HCT116 (cell line): ENCODE measurements around the gene CFAP221. TPM values are rescaled to one million over a fixed set of nuclear protein-coding genes. Genes with fewer than 3 reads are reported as not detected.

Experiments used
- ATAC-seq: fragments of 200-7000 bp; cut with Tn5 transposase; 2 replicates; pipeline ENCODE4 v1.9.1; 2020; ENCODE audit warnings: mild to moderate bottlenecking, moderate library complexity
- BruUV-seq: library from RNA; stranded (reverse); fragments of 400-500 nt; replicated peaks from 2 replicates; lab custom pipeline; 2021; lab: Mats Ljungman, UMichigan
- CTCF ChIA-PET: fragments of 300-600 bp; sonication (Branson Sonifier 250); formaldehyde crosslinking; loops from one replicate; lab custom pipeline; 2021; ENCODE audit warnings: antibody characterized with exemption; lab: Charles Lee
- POLR2A ChIA-PET: fragments of 300-600, 350-600 bp; sonication (Branson Sonifier 250); formaldehyde crosslinking; loops from one replicate; lab custom pipeline; 2021; ENCODE audit warnings: antibody characterized with exemption; lab: Charles Lee
- RAD21 ChIA-PET, 2 experiments: fragments of 300-600 bp; sonication (Branson Sonifier 250); formaldehyde crosslinking; loops; one replicate each; lab custom pipeline; 2023; ENCODE audit warnings: low total read pairs in 2 of 2; ENCODE audit not compliant: uncharacterized antibody in 2 of 2, unreplicated experiment in 2 of 2, low non-redundant PET in 1 of 2; lab: Charles Lee
- DNase-seq: peaks from one replicate; pipeline ENCODE4 v3.0.0-alpha.2; 2010; ENCODE audit warnings: low read depth, low spot score
- H2AFZ ChIP-seq: fragments of 200-600 bp; shearing (Covaris generic), sonication (generic); 2 replicates; pipeline ENCODE4 v1.6.1; 2017; ENCODE audit warnings: low read depth, mixed run types, mixed read lengths, antibody characterized with exemption, low read length; ENCODE audit not compliant: poor library complexity, severe bottlenecking
- H3K27ac ChIP-seq: 2 replicates; pipeline ENCODE4 v1.5.1; 2012; ENCODE audit warnings: low read depth, low read length
- H3K27me3 ChIP-seq: fragments of 200-600 bp; sonication (generic); 2 replicates; pipeline ENCODE4 v1.6.1; 2016; ENCODE audit warnings: mixed run types, low read length, mixed read lengths; ENCODE audit not compliant: insufficient read depth
- H3K36me3 ChIP-seq, 2 experiments: fragments of 200-500 bp in 1 of 2; fragments of 200-600 bp in 1 of 2; sonication (Bioruptor generic) in 1 of 2; sonication (generic) in 1 of 2; 2 replicates each; pipeline versions ENCODE4 v1.5.1 to v1.6.1; 2014 to 2016; ENCODE audit warnings: low read length in 2 of 2, inconsistent platforms in 1 of 2, mixed read lengths in 1 of 2, mixed run types in 1 of 2; ENCODE audit not compliant: insufficient read depth in 2 of 2, control insufficient read depth in 1 of 2
- H3K4me1 ChIP-seq, 2 experiments: fragments of 200-600 bp in 1 of 2; sonication (generic) in 1 of 2; 2 replicates each; pipeline versions ENCODE4 v1.5.1 to v1.6.1; 2012 to 2017; ENCODE audit warnings: low read length in 2 of 2, inconsistent platforms in 1 of 2, mild to moderate bottlenecking in 1 of 2, mixed read lengths in 1 of 2, mixed run types in 1 of 2, moderate library complexity in 1 of 2; ENCODE audit not compliant: insufficient read depth in 2 of 2, control insufficient read depth in 1 of 2
- H3K4me2 ChIP-seq: fragments of 200-600 bp; sonication (generic); 2 replicates; pipeline ENCODE4 v1.6.1; 2017; ENCODE audit warnings: mixed run types, low read length, mixed read lengths
- H3K4me3 ChIP-seq, 2 experiments: fragments of 200-600 bp in 1 of 2; sonication (generic) in 1 of 2; replicated peaks in 1 of 2; 2 replicates each; pipeline ENCODE4 v1.5.1; 2011 to 2016; ENCODE audit warnings: low read length in 2 of 2, control low read depth in 1 of 2, low read depth in 1 of 2, mild to moderate bottlenecking in 1 of 2, mixed read lengths in 1 of 2, mixed run types in 1 of 2
- H3K79me2 ChIP-seq: fragments of 200-600 bp; sonication (generic); 2 replicates; pipeline ENCODE4 v1.6.1; 2017; ENCODE audit warnings: mild to moderate bottlenecking, mixed run types, low read length, moderate library complexity, mixed read lengths; ENCODE audit not compliant: insufficient read depth
- H3K9ac ChIP-seq: fragments of 200-600 bp; sonication (generic); 2 replicates; pipeline ENCODE4 v1.6.1; 2016; ENCODE audit warnings: low read length, mixed read lengths
- H3K9me2 ChIP-seq: fragments of 200-600 bp; sonication (generic), shearing (Covaris generic); 2 replicates; pipeline ENCODE4 v1.6.1; 2017; ENCODE audit warnings: mixed run types, mild to moderate bottlenecking, moderate library complexity; ENCODE audit not compliant: insufficient read depth
- H3K9me3 ChIP-seq, 2 experiments: fragments of 200-500 bp in 1 of 2; fragments of 200-600 bp in 1 of 2; sonication (Bioruptor generic) in 1 of 2; sonication (generic) in 1 of 2; 2 replicates each; pipeline ENCODE4 v1.6.1; 2014 to 2017; ENCODE audit warnings: low read length in 2 of 2, mixed read lengths in 2 of 2, inconsistent platforms in 1 of 2, low read depth in 1 of 2, mild to moderate bottlenecking in 1 of 2, mixed run types in 1 of 2, moderate library complexity in 1 of 2; ENCODE audit not compliant: control insufficient read depth in 1 of 2, insufficient read depth in 1 of 2
- H4K20me1 ChIP-seq: fragments of 200-600 bp; sonication (generic), shearing (Covaris generic); 2 replicates; pipeline ENCODE4 v1.6.1; 2017; ENCODE audit warnings: mixed run types, mild to moderate bottlenecking, moderate library complexity; ENCODE audit not compliant: insufficient read depth
- CBX3 ChIP-seq: IDR thresholded peaks from 2 replicates; pipeline ENCODE4 v1.6.1; 2012; ENCODE audit warnings: low read depth
- CTCF ChIP-seq, 3 experiments: fragments of 200-600 bp in 1 of 3; sonication (generic) in 1 of 3; IDR thresholded peaks in 2 of 3; conservative IDR thresholded peaks in 1 of 3; 2 replicates each; pipeline ENCODE4 v1.5.1; 2012 to 2017; ENCODE audit warnings: low read depth in 2 of 3, low read length in 2 of 3, antibody characterized with exemption in 1 of 3, borderline replicate concordance in 1 of 3, control low read depth in 1 of 3, mild to moderate bottlenecking in 1 of 3, mixed read lengths in 1 of 3, mixed run types in 1 of 3, moderate library complexity in 1 of 3; ENCODE audit not compliant: insufficient read depth in 1 of 3
- EGR1 ChIP-seq: IDR thresholded peaks from 2 replicates; pipeline ENCODE4 v1.6.1; 2012; ENCODE audit warnings: low read depth
- ELF1 ChIP-seq: IDR thresholded peaks from 2 replicates; pipeline ENCODE4 v1.6.1; 2012; ENCODE audit warnings: low read depth, borderline replicate concordance
- EZH2 ChIP-seq: fragments of 200-600 bp; sonication (generic); IDR thresholded peaks from 2 replicates; pipeline ENCODE4 v1.6.1; 2017; ENCODE audit warnings: antibody characterized with exemption, mixed run types
- EZH2phosphoT487 ChIP-seq: fragments of 200-600 bp; IDR thresholded peaks from 2 replicates; pipeline ENCODE4 v1.6.1; 2018; ENCODE audit warnings: antibody characterized with exemption, borderline replicate concordance
- FOSL1 ChIP-seq: IDR thresholded peaks from 2 replicates; pipeline ENCODE4 v1.6.1; 2012; ENCODE audit warnings: low read depth
- REST ChIP-seq: IDR thresholded peaks from 2 replicates; pipeline ENCODE4 v1.6.1; 2012; ENCODE audit warnings: low read depth
- SIN3A ChIP-seq: IDR thresholded peaks from 2 replicates; pipeline ENCODE4 v1.6.1; 2012; ENCODE audit warnings: low read depth
- TCF7L2 ChIP-seq: IDR thresholded peaks from 2 replicates; pipeline ENCODE4 v1.7.0; 2011; ENCODE audit warnings: borderline replicate concordance, inconsistent platforms; ENCODE audit not compliant: insufficient read depth, insufficient read length; ENCODE audit errors: extremely low read depth
- ZNF274 ChIP-seq: fragments of 200-500 bp; sonication (Bioruptor generic); IDR thresholded peaks from 2 replicates; pipeline ENCODE4 v1.6.1; 2014; ENCODE audit warnings: mild to moderate bottlenecking, low read depth, low read length, inconsistent platforms
- intact Hi-C: fragments of 100-400 bp; cut with micrococcal nuclease; formaldehyde crosslinking; loops from 2 replicates; pipeline ENCODE4 v1.10.0; 2022
- total RNA-seq: library from RNA; stranded (reverse); gene quantifications from one replicate; pipeline ENCODE4 v1.2.1, GENCODE V29; 2021; ENCODE audit not compliant: unreplicated experiment

CFAP221 gene
- total RNA-seq, 1 experiment from 2014 or later: 0.96 TPM

DNA sequence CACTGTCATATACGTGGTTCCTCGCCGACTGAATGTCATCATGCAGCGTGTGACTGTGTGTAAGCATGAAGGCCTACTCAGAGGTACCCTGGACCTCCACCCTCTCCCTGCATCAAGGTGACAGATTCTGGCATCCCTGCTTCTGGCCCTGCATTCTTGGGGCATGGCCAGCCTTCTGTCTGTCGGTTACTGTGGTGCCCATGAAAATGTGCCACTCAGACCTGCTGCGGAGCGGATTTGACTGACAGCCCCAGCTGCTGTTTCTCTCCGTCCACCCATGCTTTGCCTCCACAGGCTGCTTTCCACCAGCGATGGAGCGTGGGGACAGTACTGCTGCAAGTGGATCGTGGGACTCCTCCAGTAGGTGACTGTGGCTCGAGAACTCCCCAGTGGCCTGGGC is 144.4 kb downstream of the CFAP221 start:
- ATAC-seq: no peak
- H2AFZ ChIP-seq: no peak overlapping the region
- H3K9me3 ChIP-seq: no peaks in the 10 kb centered on the region
- H3K27ac ChIP-seq: no peak overlapping the region
- RAD21 ChIA-PET: no interaction called here
- H3K9me2 ChIP-seq: no peaks in the 10 kb centered on the region
- H3K27me3 ChIP-seq: no peaks in the 10 kb centered on the region
- BruUV-seq: no TSS peak
- no peaks in the 10 kb centered on the region for H4K20me1 ChIP-seq
- CTCF ChIA-PET: no interaction called here
- H3K4me3 ChIP-seq: no peak overlapping the region
- H3K36me3 ChIP-seq: no peaks in the 10 kb centered on the region
- no peaks in the 10 kb centered on the region for H3K79me2 ChIP-seq
- no peak for DNase-seq
- H3K9ac ChIP-seq: no peak overlapping the region
- no peak overlapping the region for H3K4me2 ChIP-seq
- POLR2A ChIA-PET: no interaction called here
- intact Hi-C loops: no loop called here
- TF ChIP-seq CBX3 (no peak), FOSL1 (no peak), CTCF (IDR thresholded peaks at IDR 0.05 in 2 of 3, conservative IDR thresholded peaks at IDR 0.05 in 1 of 3; ENCODE audit: borderline replicate concordance in 1 of 3, insufficient read depth in 1 of 3, low read depth in 2 of 3, low read length in 2 of 3) (no peak), EGR1 (no peak), ZNF274 (no peak)
- H3K4me1 ChIP-seq: no peaks in the 10 kb centered on the region; a peak in 1 of 4 replicates

- no peaks in the 10 kb centered on the region for H3K9me3 ChIP-seq
- DNase-seq: no peak
- no peak overlapping the region for H3K9ac ChIP-seq
- RAD21 ChIA-PET: no interaction called here
- no peaks in the 10 kb centered on the region for H3K79me2 ChIP-seq
- POLR2A ChIA-PET: no interaction called here
- no peaks in the 10 kb centered on the region for H3K36me3 ChIP-seq
- no peak overlapping the region for H3K4me3 ChIP-seq
- H4K20me1 ChIP-seq: no peaks in the 10 kb centered on the region
- no peaks in the 10 kb centered on the region for H3K4me1 ChIP-seq
- CTCF ChIA-PET: no interaction called here
- intact Hi-C loops: no loop called here
- no TSS peak for BruUV-seq
- no peak overlapping the region for H2AFZ ChIP-seq
- no peak overlapping the region for H3K27ac ChIP-seq
- no peaks in the 10 kb centered on the region for H3K27me3 ChIP-seq
- ATAC-seq: no peak
- no peaks in the 10 kb centered on the region for H3K9me2 ChIP-seq
- H3K4me2 ChIP-seq: no peak overlapping the region
- TF ChIP-seq REST (no peak), TCF7L2 (no peak), SIN3A (no peak), CTCF (IDR thresholded peaks at IDR 0.05 in 2 of 3, conservative IDR thresholded peaks at IDR 0.05 in 1 of 3; ENCODE audit: borderline replicate concordance in 1 of 3, insufficient read depth in 1 of 3, low read depth in 2 of 3, low read length in 2 of 3) (no peak), ELF1 (no peak), EZH2phosphoT487 (no peak), EZH2 (no peak)
Measured at GRCh38 chr2:119689218-119689617, 145.0 kb downstream of the CFAP221 start.
